Measurements from ENCODE around the gene SMO. TPM values are rescaled to one million over a fixed set of nuclear protein-coding genes. Genes with fewer than 3 reads are reported as not detected.

The SMO gene
- total RNA-seq, 1 donor from 2014 or later, result 5.0 TPM

- intact Hi-C loops (cut with DNase I), result no loop called here
- no peak for ATAC-seq (ENCODE audit: poor library complexity)
Observed at GRCh38 chr7:129258649-129259389, 70.4 kb downstream of the SMO start.

GRCh38 chr7:129262324-129262723 lies 73.9 kb downstream of the SMO start:
- DNase-seq (no peak), ATAC-seq (ENCODE audit: poor library complexity) (no peak)
- intact Hi-C loops (cut with DNase I), result no loop called here

More at GRCh38 chr7:129258649-129259389, 70.4 kb downstream of the SMO start:
- DNase-seq, result no peak

Other genes starting within 250 kb of the SMO start
- gene TNPO3, start 133.5 kb upstream of the SMO start, total RNA-seq, result 32.8 TPM
- gene TSPAN33, start 43.9 kb upstream of the SMO start, total RNA-seq, result 11.8 TPM
- 6.7 TPM for gene AHCYL2, start 36.4 kb downstream of the SMO start, total RNA-seq
- gene STRIP2, start 245.8 kb downstream of the SMO start, total RNA-seq, result 16.2 TPM

Data from Right ventricle myocardium superior (tissue), 1 donor.